WTC11 (cell line): ENCODE results near the gene SP2. TPM values are rescaled to one million over a fixed set of nuclear protein-coding genes. Genes with fewer than 3 reads are reported as not detected.

ENCODE experiments used
- ATAC-seq: fragments of 200-7000 bp; cut with Tn5 transposase; 2 replicates; pipeline ENCODE4 v1.10.0; 2021; ENCODE audit warnings: mild to moderate bottlenecking, moderate library complexity
- CTCF ChIA-PET: fragments of 300-600 bp; sonication (Branson Sonifier 250); formaldehyde crosslinking; loops from one replicate; lab custom pipeline; 2021; ENCODE audit warnings: antibody characterized with exemption; lab: Charles Lee
- POLR2A ChIA-PET: fragments of 350-600 bp; sonication (Branson Sonifier 250); formaldehyde crosslinking; loops from one replicate; lab custom pipeline; 2021; ENCODE audit warnings: antibody characterized with exemption; lab: Charles Lee
- DNase-seq: peaks from one replicate; pipeline ENCODE4 v3.0.0; 2021; ENCODE audit warnings: low spot score
- H3K27ac Mint-ChIP-seq: 2 replicates; pipeline ENCODE4 v1.8.0; 2021; ENCODE audit warnings: mixed read lengths
- H3K27me3 Mint-ChIP-seq: 2 replicates; pipeline ENCODE4 v1.8.0; 2021; ENCODE audit warnings: low read depth, mild to moderate bottlenecking, moderate library complexity, mixed read lengths
- H3K36me3 Mint-ChIP-seq: 2 replicates; pipeline ENCODE4 v1.8.0; 2021; ENCODE audit warnings: mixed read lengths
- H3K4me1 Mint-ChIP-seq: 2 replicates; pipeline ENCODE4 v1.8.0; 2022; ENCODE audit warnings: mixed read lengths
- H3K4me3 Mint-ChIP-seq: 2 replicates; pipeline ENCODE4 v1.8.0; 2021; ENCODE audit warnings: mild to moderate bottlenecking, moderate library complexity, mixed read lengths
- H3K9me3 Mint-ChIP-seq: 2 replicates; pipeline ENCODE4 v1.8.0; 2021; ENCODE audit warnings: mixed read lengths
- ATF2 ChIP-seq: sonication (generic); formaldehyde crosslinking; IDR thresholded peaks from 2 replicates; pipeline ENCODE4 v1.8.1; 2022; ENCODE audit warnings: low read depth, missing genetic modification reagents, borderline replicate concordance
- CREB1 ChIP-seq: sonication (generic); formaldehyde crosslinking; IDR thresholded peaks from 2 replicates; pipeline ENCODE4 v1.8.0; 2023; ENCODE audit warnings: mild to moderate bottlenecking, missing genetic modification reagents
- E2F1 ChIP-seq: sonication (generic); formaldehyde crosslinking; IDR thresholded peaks from 2 replicates; pipeline ENCODE4 v1.8.0; 2022; ENCODE audit warnings: mild to moderate bottlenecking, missing genetic modification reagents
- EMX1 ChIP-seq: fragments of 250-450 bp; sonication (Bioruptor Pico); IDR thresholded peaks from 2 replicates; pipeline ENCODE4 v1.8.0; 2021; ENCODE audit warnings: mild to moderate bottlenecking
- IRF2 ChIP-seq: sonication (generic); formaldehyde crosslinking; IDR thresholded peaks from 2 replicates; pipeline ENCODE4 v1.8.0; 2022; ENCODE audit warnings: low read depth, missing genetic modification reagents, borderline replicate concordance
- TEAD4 ChIP-seq: sonication (generic); formaldehyde crosslinking; IDR thresholded peaks from 2 replicates; pipeline ENCODE4 v1.8.0; 2022; ENCODE audit warnings: mild to moderate bottlenecking, missing genetic modification reagents
- ZBTB21 ChIP-seq: sonication (generic); formaldehyde crosslinking; IDR thresholded peaks from 2 replicates; pipeline ENCODE4 v1.8.1; 2023; ENCODE audit warnings: mild to moderate bottlenecking, missing genetic modification reagents, borderline replicate concordance
- ZNF121 ChIP-seq: sonication (generic); formaldehyde crosslinking; IDR thresholded peaks from 2 replicates; pipeline ENCODE4 v1.8.0; 2023; ENCODE audit warnings: missing genetic modification reagents
- ZNF317 ChIP-seq: sonication (generic); formaldehyde crosslinking; IDR thresholded peaks from 2 replicates; pipeline ENCODE4 v1.8.1; 2023; ENCODE audit warnings: low read depth, mild to moderate bottlenecking, moderate library complexity, missing genetic modification reagents, borderline replicate concordance
- ZNF416 ChIP-seq: fragments of 250-450 bp; sonication (Bioruptor Pico); IDR thresholded peaks from 2 replicates; pipeline ENCODE4 v1.9.0; 2021; ENCODE audit warnings: mild to moderate bottlenecking, inconsistent platforms
- ZNF512 ChIP-seq: sonication (generic); formaldehyde crosslinking; IDR thresholded peaks from 2 replicates; pipeline ENCODE4 v1.8.1; 2022; ENCODE audit warnings: missing genetic modification reagents, borderline replicate concordance
- total RNA-seq: library from RNA; stranded (reverse); gene quantifications from 3 replicates; pipeline ENCODE4 v1.2.3, GENCODE V29; 2021
- TF ChIP-seq, protein P1 (sequence below): fragments of 250-450 bp; sonication (Bioruptor Pico); IDR thresholded peaks from 2 replicates; pipeline ENCODE4 v1.9.0; 2021; ENCODE audit warnings: mild to moderate bottlenecking, borderline replicate concordance
- TF ChIP-seq, protein P2 (sequence below): fragments of 200-600 bp; IDR thresholded peaks from 2 replicates; pipeline ENCODE4 v1.8.0; 2022; ENCODE audit warnings: antibody characterized with exemption
- TF ChIP-seq, protein P3 (sequence below): sonication (generic); formaldehyde crosslinking; IDR thresholded peaks from 2 replicates; pipeline ENCODE4 v1.8.1; 2022; ENCODE audit warnings: mild to moderate bottlenecking, missing genetic modification reagents, moderate library complexity, borderline replicate concordance
- TF ChIP-seq, protein P4 (sequence below): sonication (generic); formaldehyde crosslinking; IDR thresholded peaks from 2 replicates; pipeline ENCODE4 v1.8.1; 2023; ENCODE audit warnings: mild to moderate bottlenecking, missing genetic modification reagents

The SP2 gene
- total RNA-seq, 1 experiment from 2014 or later, result 9.9 TPM

- ATAC-seq, result no peak
- H3K4me1 Mint-ChIP-seq, result peaks cover 14% of the 10 kb centered on the region
- CTCF ChIA-PET, result interaction anchor here (0.6 to 1.5 kb wide), 2 partner anchors 9 to 93 kb away, joined by 3 to 7 read pairs; no protein-coding TSS in a partner anchor
These were observed 41.9 kb downstream of the SP2 start for GRCh38 chr17:47937941-47938340.

GRCh38 chr17:47941246-47942095, 45.4 kb downstream of the SP2 start, which contains the start of gene PNPO:
Gene PNPO (plus strand): TSS chr17:47941571. CDS start chr17:47941676, 105 bp downstream.
- DNase-seq (peak; percentile 90), ATAC-seq (peak; percentile 99)
- peaks cover 10% of the 10 kb centered on the region for H3K36me3 Mint-ChIP-seq
- H3K9me3 Mint-ChIP-seq, result peaks cover 5% of the 10 kb centered on the region
- CTCF ChIA-PET, result interaction anchor here (0.7 to 4.0 kb wide), 25 partner anchors 9 to 110 kb away, joined by 3 to 42 read pairs (median 7); partner anchors contain the start of genes CDK5RAP3, LRRC46, MRPL10 and PRR15L
- H3K27me3 Mint-ChIP-seq, result peaks cover 30% of the 10 kb centered on the region
- peak within 1 kb of the TSS; percentile 80 for H3K4me3 Mint-ChIP-seq
- no peak within 1 kb of the TSS for H3K27ac Mint-ChIP-seq
- H3K4me1 Mint-ChIP-seq, result peaks cover 14% of the 10 kb centered on the region
- POLR2A ChIA-PET, result interaction anchor here (0.6 to 1.2 kb wide), 5 partner anchors 13 to 115 kb away, joined by 3 to 8 read pairs (median 3); partner anchors contain the start of genes CDK5RAP3 and PRR15L
- peak; percentile 34; the same call in 1 of the 2 replicates for TF ChIP-seq ZNF317 (CRISPR knock-in tag)
- no peak for TF ChIP-seq ZNF121 (CRISPR knock-in tag)
- 0 out of 2 replicates have a peak, but pooled peaks have one; percentile 43 for TF ChIP-seq E2F1 (CRISPR knock-in tag)
- TF ChIP-seq, protein P1, sequence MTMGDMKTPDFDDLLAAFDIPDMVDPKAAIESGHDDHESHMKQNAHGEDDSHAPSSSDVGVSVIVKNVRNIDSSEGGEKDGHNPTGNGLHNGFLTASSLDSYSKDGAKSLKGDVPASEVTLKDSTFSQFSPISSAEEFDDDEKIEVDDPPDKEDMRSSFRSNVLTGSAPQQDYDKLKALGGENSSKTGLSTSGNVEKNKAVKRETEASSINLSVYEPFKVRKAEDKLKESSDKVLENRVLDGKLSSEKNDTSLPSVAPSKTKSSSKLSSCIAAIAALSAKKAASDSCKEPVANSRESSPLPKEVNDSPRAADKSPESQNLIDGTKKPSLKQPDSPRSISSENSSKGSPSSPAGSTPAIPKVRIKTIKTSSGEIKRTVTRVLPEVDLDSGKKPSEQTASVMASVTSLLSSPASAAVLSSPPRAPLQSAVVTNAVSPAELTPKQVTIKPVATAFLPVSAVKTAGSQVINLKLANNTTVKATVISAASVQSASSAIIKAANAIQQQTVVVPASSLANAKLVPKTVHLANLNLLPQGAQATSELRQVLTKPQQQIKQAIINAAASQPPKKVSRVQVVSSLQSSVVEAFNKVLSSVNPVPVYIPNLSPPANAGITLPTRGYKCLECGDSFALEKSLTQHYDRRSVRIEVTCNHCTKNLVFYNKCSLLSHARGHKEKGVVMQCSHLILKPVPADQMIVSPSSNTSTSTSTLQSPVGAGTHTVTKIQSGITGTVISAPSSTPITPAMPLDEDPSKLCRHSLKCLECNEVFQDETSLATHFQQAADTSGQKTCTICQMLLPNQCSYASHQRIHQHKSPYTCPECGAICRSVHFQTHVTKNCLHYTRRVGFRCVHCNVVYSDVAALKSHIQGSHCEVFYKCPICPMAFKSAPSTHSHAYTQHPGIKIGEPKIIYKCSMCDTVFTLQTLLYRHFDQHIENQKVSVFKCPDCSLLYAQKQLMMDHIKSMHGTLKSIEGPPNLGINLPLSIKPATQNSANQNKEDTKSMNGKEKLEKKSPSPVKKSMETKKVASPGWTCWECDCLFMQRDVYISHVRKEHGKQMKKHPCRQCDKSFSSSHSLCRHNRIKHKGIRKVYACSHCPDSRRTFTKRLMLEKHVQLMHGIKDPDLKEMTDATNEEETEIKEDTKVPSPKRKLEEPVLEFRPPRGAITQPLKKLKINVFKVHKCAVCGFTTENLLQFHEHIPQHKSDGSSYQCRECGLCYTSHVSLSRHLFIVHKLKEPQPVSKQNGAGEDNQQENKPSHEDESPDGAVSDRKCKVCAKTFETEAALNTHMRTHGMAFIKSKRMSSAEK, result no peak
- TF ChIP-seq CREB1 (CRISPR knock-in tag), result no peak

More at GRCh38 chr17:47937941-47938340, 41.9 kb downstream of the SP2 start:
- H3K27ac Mint-ChIP-seq, result no peak overlapping the region
- H3K4me3 Mint-ChIP-seq, result no peak overlapping the region
- peaks cover 5% of the 10 kb centered on the region for H3K9me3 Mint-ChIP-seq
- H3K27me3 Mint-ChIP-seq, result peaks cover 30% of the 10 kb centered on the region
- DNase-seq, result no peak
- H3K36me3 Mint-ChIP-seq, result peaks cover 4% of the 10 kb centered on the region; the same call in 1 of the 2 replicates
- POLR2A ChIA-PET, result no interaction called here
- TF ChIP-seq IRF2, result no peak
- no peak for TF ChIP-seq EMX1 (CRISPR knock-in tag)
- TF ChIP-seq, protein P2, sequence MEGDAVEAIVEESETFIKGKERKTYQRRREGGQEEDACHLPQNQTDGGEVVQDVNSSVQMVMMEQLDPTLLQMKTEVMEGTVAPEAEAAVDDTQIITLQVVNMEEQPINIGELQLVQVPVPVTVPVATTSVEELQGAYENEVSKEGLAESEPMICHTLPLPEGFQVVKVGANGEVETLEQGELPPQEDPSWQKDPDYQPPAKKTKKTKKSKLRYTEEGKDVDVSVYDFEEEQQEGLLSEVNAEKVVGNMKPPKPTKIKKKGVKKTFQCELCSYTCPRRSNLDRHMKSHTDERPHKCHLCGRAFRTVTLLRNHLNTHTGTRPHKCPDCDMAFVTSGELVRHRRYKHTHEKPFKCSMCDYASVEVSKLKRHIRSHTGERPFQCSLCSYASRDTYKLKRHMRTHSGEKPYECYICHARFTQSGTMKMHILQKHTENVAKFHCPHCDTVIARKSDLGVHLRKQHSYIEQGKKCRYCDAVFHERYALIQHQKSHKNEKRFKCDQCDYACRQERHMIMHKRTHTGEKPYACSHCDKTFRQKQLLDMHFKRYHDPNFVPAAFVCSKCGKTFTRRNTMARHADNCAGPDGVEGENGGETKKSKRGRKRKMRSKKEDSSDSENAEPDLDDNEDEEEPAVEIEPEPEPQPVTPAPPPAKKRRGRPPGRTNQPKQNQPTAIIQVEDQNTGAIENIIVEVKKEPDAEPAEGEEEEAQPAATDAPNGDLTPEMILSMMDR, result no peak
- TF ChIP-seq, protein P3, sequence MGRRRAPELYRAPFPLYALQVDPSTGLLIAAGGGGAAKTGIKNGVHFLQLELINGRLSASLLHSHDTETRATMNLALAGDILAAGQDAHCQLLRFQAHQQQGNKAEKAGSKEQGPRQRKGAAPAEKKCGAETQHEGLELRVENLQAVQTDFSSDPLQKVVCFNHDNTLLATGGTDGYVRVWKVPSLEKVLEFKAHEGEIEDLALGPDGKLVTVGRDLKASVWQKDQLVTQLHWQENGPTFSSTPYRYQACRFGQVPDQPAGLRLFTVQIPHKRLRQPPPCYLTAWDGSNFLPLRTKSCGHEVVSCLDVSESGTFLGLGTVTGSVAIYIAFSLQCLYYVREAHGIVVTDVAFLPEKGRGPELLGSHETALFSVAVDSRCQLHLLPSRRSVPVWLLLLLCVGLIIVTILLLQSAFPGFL (CRISPR knock-in tag), result no peak
- TF ChIP-seq ATF2 (CRISPR knock-in tag), result no peak
- TF ChIP-seq TEAD4 (CRISPR knock-in tag), result no peak
- TF ChIP-seq, protein P4, sequence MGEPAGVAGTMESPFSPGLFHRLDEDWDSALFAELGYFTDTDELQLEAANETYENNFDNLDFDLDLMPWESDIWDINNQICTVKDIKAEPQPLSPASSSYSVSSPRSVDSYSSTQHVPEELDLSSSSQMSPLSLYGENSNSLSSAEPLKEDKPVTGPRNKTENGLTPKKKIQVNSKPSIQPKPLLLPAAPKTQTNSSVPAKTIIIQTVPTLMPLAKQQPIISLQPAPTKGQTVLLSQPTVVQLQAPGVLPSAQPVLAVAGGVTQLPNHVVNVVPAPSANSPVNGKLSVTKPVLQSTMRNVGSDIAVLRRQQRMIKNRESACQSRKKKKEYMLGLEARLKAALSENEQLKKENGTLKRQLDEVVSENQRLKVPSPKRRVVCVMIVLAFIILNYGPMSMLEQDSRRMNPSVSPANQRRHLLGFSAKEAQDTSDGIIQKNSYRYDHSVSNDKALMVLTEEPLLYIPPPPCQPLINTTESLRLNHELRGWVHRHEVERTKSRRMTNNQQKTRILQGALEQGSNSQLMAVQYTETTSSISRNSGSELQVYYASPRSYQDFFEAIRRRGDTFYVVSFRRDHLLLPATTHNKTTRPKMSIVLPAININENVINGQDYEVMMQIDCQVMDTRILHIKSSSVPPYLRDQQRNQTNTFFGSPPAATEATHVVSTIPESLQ (CRISPR knock-in tag), result no peak
- TF ChIP-seq ZBTB21 (CRISPR knock-in tag), result no peak
- no peak for TF ChIP-seq ZNF512 (CRISPR knock-in tag)
- no peak for TF ChIP-seq ZNF416
